Parathyroid adenoma (tissue), 2 donors: ENCODE measurements around the gene CUX1.

Source experiments
- H2AFZ ChIP-seq: fragments of 300-600 bp; sonication (generic); one replicate; pipeline ENCODE4 v1.7.0; 2017; ENCODE audit warnings: antibody characterized with exemption, mild to moderate bottlenecking
- H3K27ac ChIP-seq: fragments of 300-600 bp; sonication (generic); one replicate; pipeline ENCODE4 v1.7.0; 2017
- H3K27me3 ChIP-seq: fragments of 300-600 bp; sonication (generic); one replicate; pipeline ENCODE4 v1.7.0; 2017; ENCODE audit warnings: low read length; ENCODE audit not compliant: control insufficient read depth, insufficient read depth
- H3K36me3 ChIP-seq: fragments of 300-600 bp; sonication (generic); one replicate; pipeline ENCODE4 v1.7.0; 2017; ENCODE audit warnings: low read length; ENCODE audit not compliant: control insufficient read depth, insufficient read depth
- H3K4me1 ChIP-seq: fragments of 300-600 bp; sonication (generic); one replicate; pipeline ENCODE4 v1.7.0; 2017; ENCODE audit warnings: control low read depth
- H3K4me2 ChIP-seq: fragments of 300-600 bp; sonication (generic); one replicate; pipeline ENCODE4 v1.7.0; 2017; ENCODE audit warnings: low read length
- H3K4me3 ChIP-seq: fragments of 300-600 bp; sonication (generic); one replicate; pipeline ENCODE4 v1.7.0; 2017; ENCODE audit warnings: low read depth, low read length
- H3K79me2 ChIP-seq: fragments of 300-600 bp; sonication (generic); one replicate; pipeline ENCODE4 v1.7.0; 2017; ENCODE audit warnings: control low read depth
- H3K9ac ChIP-seq: fragments of 300-600 bp; sonication (generic); one replicate; pipeline ENCODE4 v1.7.0; 2017; ENCODE audit warnings: mild to moderate bottlenecking
- H3K9me3 ChIP-seq: fragments of 300-600 bp; sonication (generic); one replicate; pipeline ENCODE4 v1.7.0; 2017; ENCODE audit warnings: low read length; ENCODE audit not compliant: control insufficient read depth
- CTCF ChIP-seq: fragments of 300-600 bp; sonication (generic); IDR thresholded peaks from one replicate; pipeline ENCODE4 v1.7.0; 2017; ENCODE audit warnings: antibody characterized with exemption, mild to moderate bottlenecking
- donor health status: primary hyperparathyroidism.

Gene CUX1

GRCh38 chr7:102044641-102044983 is 227.2 kb downstream of the CUX1 start:
- no peak overlapping the region for H3K4me2 ChIP-seq
- no peaks in the 10 kb centered on the region for H3K9me3 ChIP-seq
- H3K27ac ChIP-seq = peak overlapping the region; percentile 1
- H3K36me3 ChIP-seq = no peaks in the 10 kb centered on the region
- peaks cover 16% of the 10 kb centered on the region for H3K79me2 ChIP-seq
- H2AFZ ChIP-seq = no peak overlapping the region
- no peak overlapping the region for H3K4me3 ChIP-seq
- H3K27me3 ChIP-seq = no peaks in the 10 kb centered on the region
- peaks cover 13% of the 10 kb centered on the region for H3K4me1 ChIP-seq
- no peak overlapping the region for H3K9ac ChIP-seq
- TF ChIP-seq CTCF = no peak

- Histone ChIP-seq H2AFZ (peak overlapping the region; percentile 56), H3K79me2 (peaks cover 21% of the 10 kb centered on the region), H3K36me3 (no peaks in the 10 kb centered on the region), H3K4me1 (peaks cover 13% of the 10 kb centered on the region), H3K4me2 (peak overlapping the region; percentile 43), H3K4me3 (no peak overlapping the region), H3K27ac (peak overlapping the region; percentile 1), H3K9ac (no peak overlapping the region), H3K9me3 (no peaks in the 10 kb centered on the region), H3K27me3 (no peaks in the 10 kb centered on the region)
- TF ChIP-seq CTCF = no peak
Measured at GRCh38 chr7:102044984-102045673, 227.7 kb downstream of the CUX1 start.

GRCh38 chr7:102045681-102046372 is 228.4 kb downstream of the CUX1 start:
- Histone ChIP-seq H3K9ac (no peak overlapping the region), H3K4me3 (no peak overlapping the region), H3K4me1 (peaks cover 13% of the 10 kb centered on the region), H3K9me3 (no peaks in the 10 kb centered on the region), H3K36me3 (no peaks in the 10 kb centered on the region), H3K4me2 (no peak overlapping the region), H3K27me3 (no peaks in the 10 kb centered on the region), H3K79me2 (peaks cover 21% of the 10 kb centered on the region), H3K27ac (no peak overlapping the region), H2AFZ (no peak overlapping the region)
- TF ChIP-seq CTCF = no peak

- Histone ChIP-seq H3K27ac (no peak overlapping the region), H3K4me1 (peaks cover 13% of the 10 kb centered on the region), H2AFZ (no peak overlapping the region), H3K4me3 (no peak overlapping the region), H3K36me3 (no peaks in the 10 kb centered on the region), H3K9me3 (no peaks in the 10 kb centered on the region), H3K9ac (no peak overlapping the region), H3K4me2 (no peak overlapping the region), H3K79me2 (peaks cover 21% of the 10 kb centered on the region), H3K27me3 (no peaks in the 10 kb centered on the region)
- no peak for TF ChIP-seq CTCF
Measured at GRCh38 chr7:102046373-102047117, 229.1 kb downstream of the CUX1 start.
